Suprapubic skin (tissue), 4 donors: ENCODE measurements around the gene BASP1. TPM values are rescaled to one million over a fixed set of nuclear protein-coding genes. Genes with fewer than 3 reads are reported as not detected.

ENCODE experiments used
- DNase-seq, 2 donors: peaks; one replicate each; pipeline ENCODE4 v3.0.0-alpha.2; 2019; ENCODE audit warnings: low spot score in 2 of 2
- H3K27ac ChIP-seq: fragments of 200-600 bp; sonication (generic); one replicate; pipeline ENCODE4 v1.5.1; 2019
- H3K27me3 ChIP-seq: fragments of 200-600 bp; sonication (generic); one replicate; pipeline ENCODE4 v1.5.1; 2019
- H3K36me3 ChIP-seq: fragments of 200-600 bp; sonication (generic); one replicate; pipeline ENCODE4 v1.5.1; 2019
- H3K4me1 ChIP-seq: fragments of 200-600 bp; sonication (generic); one replicate; pipeline ENCODE4 v1.5.1; 2019
- H3K4me3 ChIP-seq: fragments of 200-600 bp; sonication (generic); one replicate; pipeline ENCODE4 v1.5.1; 2019; ENCODE audit warnings: mild to moderate bottlenecking
- H3K9me3 ChIP-seq: fragments of 200-600 bp; sonication (generic); one replicate; pipeline ENCODE4 v1.5.1; 2019
- EP300 ChIP-seq: sonication (generic); formaldehyde crosslinking; IDR thresholded peaks from one replicate; pipeline ENCODE4 v1.6.1; 2017; ENCODE audit warnings: antibody characterized with exemption
- POLR2A ChIP-seq, 2 donors: fragments of 450-650 bp; IDR thresholded peaks; one replicate each; pipeline ENCODE4 v1.6.1; 2017; ENCODE audit warnings: antibody characterized with exemption in 2 of 2, mild to moderate bottlenecking in 2 of 2, moderate library complexity in 2 of 2
- POLR2AphosphoS5 ChIP-seq, 3 donors: sonication (generic); formaldehyde crosslinking; IDR thresholded peaks; one replicate each; pipeline ENCODE4 v1.6.1; 2017; ENCODE audit warnings: antibody characterized with exemption in 3 of 3
- WGBS: methylation state at CpG from one replicate; pipeline ENCODE4 v1.1.5; 2018; 5-methylcytosine and 5-hydroxymethylcytosine counted together
- total RNA-seq, 4 donors: library from RNA; depleted of rRNA; stranded (reverse); fragments of >200 nt; gene quantifications; one replicate each; pipeline ENCODE4 v1.1.0, GENCODE V29; 2016
- TF ChIP-seq, protein P1 (sequence below), 2 donors: fragments of 200-600 bp in 1 of 2; fragments of 450-650 bp in 1 of 2; sonication (generic) in 1 of 2; IDR thresholded peaks; one replicate each; pipeline ENCODE4 v1.5.1; 2016 to 2019; ENCODE audit warnings: antibody characterized with exemption in 2 of 2, mild to moderate bottlenecking in 1 of 2, moderate library complexity in 1 of 2

BASP1 gene
- total RNA-seq, 4 donors from 2014 or later: 20.7 to 31.9 (median 26.2) TPM

DNA sequence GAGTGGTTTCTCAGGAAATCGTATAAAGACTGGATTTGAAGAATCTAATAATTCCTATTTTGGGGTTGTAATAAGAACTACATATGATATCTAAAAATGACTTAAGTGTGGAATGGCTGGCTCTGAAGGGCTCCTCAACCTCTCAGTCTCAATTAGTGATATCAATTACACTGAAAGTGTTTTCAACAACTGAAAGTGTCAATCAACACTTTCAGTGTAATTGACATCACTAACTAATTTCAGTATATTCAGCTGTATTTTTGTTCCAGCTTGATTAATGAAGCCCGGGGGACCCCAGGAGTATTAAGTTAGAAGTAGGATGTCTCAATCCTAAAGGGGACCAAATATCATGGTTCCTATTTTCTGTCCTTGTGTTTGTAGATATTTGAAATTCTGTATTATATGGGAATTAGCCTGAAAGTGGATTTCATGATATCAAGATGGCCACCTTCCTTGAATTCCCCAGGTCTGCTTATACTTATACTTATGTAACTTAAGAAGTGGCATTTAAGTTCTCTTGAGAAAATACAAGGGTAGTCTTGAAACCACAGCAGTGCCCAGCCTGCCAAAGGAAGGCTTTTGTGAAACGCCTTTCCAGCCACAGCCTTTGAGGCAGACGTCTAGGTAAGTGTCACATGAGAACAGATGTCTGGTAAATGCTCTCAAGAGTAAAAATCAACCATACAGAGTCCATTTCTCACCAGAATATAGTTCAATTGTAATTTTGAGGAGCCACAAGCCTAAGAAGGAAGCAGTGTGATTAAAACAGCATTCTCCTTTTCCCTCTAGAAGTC is 4.6 kb downstream of the BASP1 start:
- H3K4me3 ChIP-seq: no peak overlapping the region

GRCh38 chr5:17222664-17223063 is 5.2 kb downstream of the BASP1 start:
- no peak for DNase-seq
- TF ChIP-seq POLR2AphosphoS5 (IDR thresholded peaks at IDR 0.05) (no peak), EP300 (no peak), POLR2A (IDR thresholded peaks at IDR 0.05) (no peak)
- TF ChIP-seq, protein P1, sequence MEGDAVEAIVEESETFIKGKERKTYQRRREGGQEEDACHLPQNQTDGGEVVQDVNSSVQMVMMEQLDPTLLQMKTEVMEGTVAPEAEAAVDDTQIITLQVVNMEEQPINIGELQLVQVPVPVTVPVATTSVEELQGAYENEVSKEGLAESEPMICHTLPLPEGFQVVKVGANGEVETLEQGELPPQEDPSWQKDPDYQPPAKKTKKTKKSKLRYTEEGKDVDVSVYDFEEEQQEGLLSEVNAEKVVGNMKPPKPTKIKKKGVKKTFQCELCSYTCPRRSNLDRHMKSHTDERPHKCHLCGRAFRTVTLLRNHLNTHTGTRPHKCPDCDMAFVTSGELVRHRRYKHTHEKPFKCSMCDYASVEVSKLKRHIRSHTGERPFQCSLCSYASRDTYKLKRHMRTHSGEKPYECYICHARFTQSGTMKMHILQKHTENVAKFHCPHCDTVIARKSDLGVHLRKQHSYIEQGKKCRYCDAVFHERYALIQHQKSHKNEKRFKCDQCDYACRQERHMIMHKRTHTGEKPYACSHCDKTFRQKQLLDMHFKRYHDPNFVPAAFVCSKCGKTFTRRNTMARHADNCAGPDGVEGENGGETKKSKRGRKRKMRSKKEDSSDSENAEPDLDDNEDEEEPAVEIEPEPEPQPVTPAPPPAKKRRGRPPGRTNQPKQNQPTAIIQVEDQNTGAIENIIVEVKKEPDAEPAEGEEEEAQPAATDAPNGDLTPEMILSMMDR (IDR thresholded peaks at IDR 0.05): no peak
- Histone ChIP-seq H3K9me3 (no peaks in the 10 kb centered on the region), H3K36me3 (no peaks in the 10 kb centered on the region), H3K27ac (no peak overlapping the region), H3K27me3 (peaks cover 15% of the 10 kb centered on the region), H3K4me3 (no peak overlapping the region), H3K4me1 (peaks cover 22% of the 10 kb centered on the region)
- WGBS: 60% methylated on average over 2 of the region's 2 CpGs

More for the DNA sequence above, 4.6 kb downstream of the BASP1 start:
- no peak overlapping the region for H3K27ac ChIP-seq
- DNase-seq: no peak
- no peaks in the 10 kb centered on the region for H3K9me3 ChIP-seq
- WGBS: 56% methylated on average over 4 of the region's 4 CpGs
- H3K4me1 ChIP-seq: peaks cover 28% of the 10 kb centered on the region
- TF ChIP-seq EP300: no peak
- TF ChIP-seq, protein P1 (IDR thresholded peaks at IDR 0.05): no peak
- no peak for TF ChIP-seq POLR2AphosphoS5 (IDR thresholded peaks at IDR 0.05)
- TF ChIP-seq POLR2A (IDR thresholded peaks at IDR 0.05): no peak
- peaks cover 19% of the 10 kb centered on the region for H3K27me3 ChIP-seq
- no peaks in the 10 kb centered on the region for H3K36me3 ChIP-seq

- no peak overlapping the region for H3K27ac ChIP-seq
- H3K4me3 ChIP-seq: no peak overlapping the region
- no peaks in the 10 kb centered on the region for H3K36me3 ChIP-seq
- H3K27me3 ChIP-seq: peaks cover 8% of the 10 kb centered on the region
- peaks cover 15% of the 10 kb centered on the region for H3K4me1 ChIP-seq
- TF ChIP-seq POLR2A (IDR thresholded peaks at IDR 0.05) (no peak), EP300 (no peak), POLR2AphosphoS5 (IDR thresholded peaks at IDR 0.05) (no peak)
- TF ChIP-seq, protein P1 (IDR thresholded peaks at IDR 0.05): no peak
- WGBS: 81% methylated on average over 5 of the region's 5 CpGs
- no peak for DNase-seq
- no peaks in the 10 kb centered on the region for H3K9me3 ChIP-seq
These were observed 6.1 kb downstream of the BASP1 start for GRCh38 chr5:17223367-17224185.

GRCh38 chr5:17224858-17225511 is 7.6 kb downstream of the BASP1 start:
- H3K9me3 ChIP-seq: no peaks in the 10 kb centered on the region
- no peaks in the 10 kb centered on the region for H3K36me3 ChIP-seq
- TF ChIP-seq POLR2A (IDR thresholded peaks at IDR 0.05): no peak
- TF ChIP-seq, protein P1 (IDR thresholded peaks at IDR 0.05): no peak
- no peak for TF ChIP-seq POLR2AphosphoS5 (IDR thresholded peaks at IDR 0.05)
- no peak for TF ChIP-seq EP300
- no peaks in the 10 kb centered on the region for H3K27me3 ChIP-seq
- 87% methylated on average over 11 of the region's 11 CpGs for WGBS
- H3K4me1 ChIP-seq: peaks cover 14% of the 10 kb centered on the region
- DNase-seq: no peak
- no peak overlapping the region for H3K4me3 ChIP-seq
- H3K27ac ChIP-seq: no peak overlapping the region
